MV-4-11 (cell line): ENCODE measurements around the gene MYO1D.
"Not testable (repeated sequence)": the region's sequence is repeated elsewhere in the genome, so short reads cannot be mapped to it uniquely, and the experiment has no call there.

Experiments
- DNase-seq: peaks from one replicate; lab custom pipeline; 2025; lab: John Stamatoyannopoulos, UW

MYO1D gene

GRCh38 chr17:32671896-32672295 is 205.0 kb downstream of the MYO1D start:
- no peak for DNase-seq

GRCh38 chr17:32664936-32665583 is 211.9 kb downstream of the MYO1D start:
- no peak for DNase-seq

GRCh38 chr17:32660496-32660985 is 216.4 kb downstream of the MYO1D start:
- no peak for DNase-seq

GRCh38 chr17:32659419-32659842 is 217.5 kb downstream of the MYO1D start:
- DNase-seq: peak; percentile 38

GRCh38 chr17:32658470-32659418 is 218.2 kb downstream of the MYO1D start:
- no peak for DNase-seq

- no peak for DNase-seq
These were observed 220.0 kb downstream of the MYO1D start for GRCh38 chr17:32656886-32657285.

- peak; percentile 53 for DNase-seq
These were observed 222.6 kb downstream of the MYO1D start for GRCh38 chr17:32654324-32654723.

GRCh38 chr17:32651084-32651483 is 225.8 kb downstream of the MYO1D start:
- no peak for DNase-seq

- no peak for DNase-seq
These were observed 228.5 kb downstream of the MYO1D start for GRCh38 chr17:32648450-32648849.

- DNase-seq: no peak
These were observed 230.0 kb downstream of the MYO1D start for GRCh38 chr17:32646941-32647340.

GRCh38 chr17:32641514-32641913 is 235.4 kb downstream of the MYO1D start:
- DNase-seq: not testable (repeated sequence)

GRCh38 chr17:32636598-32637218 is 240.2 kb downstream of the MYO1D start:
- no peak for DNase-seq

- no peak for DNase-seq
These were observed 242.8 kb downstream of the MYO1D start for GRCh38 chr17:32634167-32634566.

- no peak for DNase-seq
These were observed 245.4 kb downstream of the MYO1D start for GRCh38 chr17:32631341-32632096.

- DNase-seq: no peak
These were observed 247.2 kb downstream of the MYO1D start for GRCh38 chr17:32629563-32630190.

GRCh38 chr17:32628271-32629044 is 248.5 kb downstream of the MYO1D start:
- DNase-seq: no peak

GRCh38 chr17:32627239-32627996 is 249.5 kb downstream of the MYO1D start:
- no peak for DNase-seq

- no peak for DNase-seq
These were observed 250.5 kb downstream of the MYO1D start for GRCh38 chr17:32626379-32626791.

- DNase-seq: no peak
These were observed 251.0 kb downstream of the MYO1D start for GRCh38 chr17:32625971-32626370.

- DNase-seq: no peak
These were observed 253.7 kb downstream of the MYO1D start for GRCh38 chr17:32623196-32623595.
